Measurements from ENCODE around the gene SMIM7. TPM values are rescaled to one million over a fixed set of nuclear protein-coding genes. Genes with fewer than 3 reads are reported as not detected.

SMIM7 gene
- 30.8 TPM for total RNA-seq
- long read RNA-seq, transcript SMIM7-214 (4 exons, 1,075 nt), result minor isoform, 6 of 44 reads
- long read RNA-seq, transcript SMIM7-208 (5 exons, 2,776 nt), result major isoform, 25 of 44 reads
- long read RNA-seq, partial matches to known transcripts, result 1 of 44 reads
- long read RNA-seq, other reads (novel, unspliced or antisense), result 5 of 44 reads

DNA sequence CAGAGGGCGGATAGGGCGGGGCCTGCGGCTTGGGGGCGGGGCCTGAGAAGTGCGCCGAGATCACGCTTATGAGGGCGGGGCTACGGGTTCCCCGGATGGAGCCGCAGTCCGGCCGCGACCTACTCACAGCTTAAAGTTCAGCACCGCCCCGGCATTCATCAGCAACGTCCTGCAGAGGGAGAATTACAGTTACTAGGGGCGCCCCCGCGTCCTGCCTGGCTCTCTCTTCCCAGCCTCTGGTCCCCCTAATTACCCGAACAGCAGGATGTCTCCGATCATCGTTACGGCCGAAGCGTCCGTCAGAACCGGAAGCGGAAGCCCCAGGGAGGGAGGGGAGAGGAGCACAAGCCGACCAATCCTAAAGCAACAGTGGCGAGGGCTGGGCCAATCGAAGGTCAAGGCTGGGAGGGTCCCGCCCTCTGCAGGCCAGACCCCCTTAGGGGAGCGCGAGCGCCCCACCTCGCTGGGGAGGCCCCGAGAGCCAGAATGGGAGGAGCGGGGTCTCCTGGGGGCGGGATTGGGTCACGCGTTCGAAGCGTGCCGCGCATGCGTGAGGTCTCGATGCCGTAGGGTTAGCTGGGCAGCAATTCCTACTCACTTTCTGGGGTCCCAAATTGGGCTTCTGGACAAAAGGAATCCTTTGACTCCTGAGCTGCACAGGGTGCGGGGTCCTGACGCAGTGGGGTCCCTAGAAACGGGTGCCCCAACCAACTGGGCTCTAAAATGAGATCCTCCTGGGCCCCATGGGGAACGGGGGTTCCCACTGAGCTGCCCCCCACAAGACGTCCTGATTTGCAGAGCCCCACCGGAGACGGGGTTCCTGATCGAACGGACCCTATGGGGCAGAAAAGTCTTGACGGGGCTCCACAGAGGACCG is at the start of gene SMIM7:
SMIM7 (minus strand) TSS at position 313 of the 877 bp plus-strand sequence; CDS start at position 279, 34 bp downstream.
- H3K27ac ChIP-seq (replicated peaks), result peak within 1 kb of the TSS; percentile 98
- H3K36me3 ChIP-seq, result peaks cover 36% of the 10 kb centered on the region
- peak; percentile 98 for DNase-seq
- peaks cover 78% of the 10 kb centered on the region for H3K4me1 ChIP-seq
- no peaks in the 10 kb centered on the region for H3K27me3 ChIP-seq (ENCODE audit: low read depth)
- TF ChIP-seq, protein P1, sequence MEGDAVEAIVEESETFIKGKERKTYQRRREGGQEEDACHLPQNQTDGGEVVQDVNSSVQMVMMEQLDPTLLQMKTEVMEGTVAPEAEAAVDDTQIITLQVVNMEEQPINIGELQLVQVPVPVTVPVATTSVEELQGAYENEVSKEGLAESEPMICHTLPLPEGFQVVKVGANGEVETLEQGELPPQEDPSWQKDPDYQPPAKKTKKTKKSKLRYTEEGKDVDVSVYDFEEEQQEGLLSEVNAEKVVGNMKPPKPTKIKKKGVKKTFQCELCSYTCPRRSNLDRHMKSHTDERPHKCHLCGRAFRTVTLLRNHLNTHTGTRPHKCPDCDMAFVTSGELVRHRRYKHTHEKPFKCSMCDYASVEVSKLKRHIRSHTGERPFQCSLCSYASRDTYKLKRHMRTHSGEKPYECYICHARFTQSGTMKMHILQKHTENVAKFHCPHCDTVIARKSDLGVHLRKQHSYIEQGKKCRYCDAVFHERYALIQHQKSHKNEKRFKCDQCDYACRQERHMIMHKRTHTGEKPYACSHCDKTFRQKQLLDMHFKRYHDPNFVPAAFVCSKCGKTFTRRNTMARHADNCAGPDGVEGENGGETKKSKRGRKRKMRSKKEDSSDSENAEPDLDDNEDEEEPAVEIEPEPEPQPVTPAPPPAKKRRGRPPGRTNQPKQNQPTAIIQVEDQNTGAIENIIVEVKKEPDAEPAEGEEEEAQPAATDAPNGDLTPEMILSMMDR (IDR thresholded peaks at IDR 0.05; ENCODE audit: borderline replicate concordance), result no peak
- peak within 1 kb of the TSS; percentile 83 for H3K4me3 ChIP-seq
- H3K9me3 ChIP-seq (replicated peaks), result no peaks in the 10 kb centered on the region
- intact Hi-C loops (cut with micrococcal nuclease), result no loop called here

DNA sequence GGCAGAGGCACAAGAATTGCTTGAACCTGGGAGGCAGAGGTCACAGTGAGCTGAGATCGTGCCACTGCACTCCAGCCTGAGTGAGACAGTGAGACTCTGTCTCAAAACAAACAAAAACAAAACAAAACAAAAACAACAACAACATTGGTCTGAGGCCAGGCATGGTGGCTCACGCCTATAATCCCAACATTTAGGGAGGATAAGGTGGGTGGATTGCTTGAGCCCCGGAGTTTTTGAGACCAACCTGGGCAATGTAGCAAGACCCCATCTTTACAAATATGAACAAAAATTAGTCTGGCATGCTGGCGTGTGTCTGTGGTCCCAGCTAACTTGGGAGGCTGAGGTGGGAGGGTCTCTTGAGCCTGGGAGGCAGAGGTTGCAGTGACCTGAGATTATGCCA is 43.7 kb upstream of the SMIM7 start:
- peaks cover 35% of the 10 kb centered on the region for H3K4me1 ChIP-seq
- H3K36me3 ChIP-seq, result no peaks in the 10 kb centered on the region
- H3K27me3 ChIP-seq (ENCODE audit: low read depth), result no peaks in the 10 kb centered on the region
- no peak overlapping the region for H3K4me3 ChIP-seq
- TF ChIP-seq, protein P1 (IDR thresholded peaks at IDR 0.05; ENCODE audit: borderline replicate concordance), result no peak
- no peak overlapping the region for H3K27ac ChIP-seq (replicated peaks)
- intact Hi-C loops (cut with micrococcal nuclease), result no loop called here
- H3K9me3 ChIP-seq (replicated peaks), result no peaks in the 10 kb centered on the region
- DNase-seq, result no peak

DNA sequence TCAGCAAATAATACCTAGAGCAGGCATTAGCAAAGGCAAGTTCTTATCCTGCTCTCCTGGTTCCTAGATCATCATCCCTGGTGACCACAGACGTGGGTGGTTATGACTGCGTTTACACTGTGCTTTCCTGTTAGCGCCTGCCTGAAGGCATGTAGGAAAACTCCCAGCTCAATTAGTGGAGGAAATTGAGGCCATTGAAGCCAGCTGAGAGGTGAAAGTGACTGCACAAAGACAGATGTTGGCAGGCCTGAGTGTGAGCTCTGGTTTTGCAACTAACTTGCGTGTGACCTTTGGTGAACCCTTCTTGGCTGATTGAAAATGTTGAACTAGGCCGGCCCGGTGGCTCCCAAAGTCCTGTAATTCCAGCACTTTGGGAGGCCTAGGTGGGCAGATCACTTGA is 42.2 kb upstream of the SMIM7 start:
- peak; percentile 46 for DNase-seq
- H3K27ac ChIP-seq (replicated peaks), result peak overlapping the region; percentile 61
- intact Hi-C loops (cut with micrococcal nuclease), result no loop called here

DNA sequence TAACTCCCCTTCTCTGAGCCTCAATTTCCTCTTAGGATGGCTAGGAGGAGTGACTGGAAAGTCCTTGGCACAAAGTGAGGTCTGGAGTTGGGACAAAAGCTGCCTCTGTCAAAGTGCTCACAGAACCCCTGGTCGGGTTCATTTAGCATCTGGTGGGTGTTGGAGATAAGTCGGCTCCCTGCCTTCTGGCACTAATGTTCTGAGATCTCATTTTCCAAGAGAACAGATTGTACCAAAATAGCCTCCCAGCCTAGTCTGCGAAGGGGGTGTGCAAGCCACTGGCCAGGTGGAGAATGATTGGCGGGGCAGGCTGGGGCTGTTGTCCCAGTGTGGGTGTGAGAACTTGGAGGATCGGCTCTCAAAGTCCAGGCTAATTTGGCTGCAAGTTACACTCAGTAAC is 39.0 kb upstream of the SMIM7 start:
- peak overlapping the region; percentile 20 for H3K27ac ChIP-seq (replicated peaks)
- DNase-seq, result peak; percentile 60
- no peaks in the 10 kb centered on the region for H3K27me3 ChIP-seq (ENCODE audit: low read depth)

More for the DNA sequence above, 42.2 kb upstream of the SMIM7 start:
- H3K36me3 ChIP-seq, result no peaks in the 10 kb centered on the region
- no peak overlapping the region for H3K4me3 ChIP-seq
- TF ChIP-seq, protein P1 (IDR thresholded peaks at IDR 0.05; ENCODE audit: borderline replicate concordance), result no peak
- H3K27me3 ChIP-seq (ENCODE audit: low read depth), result no peaks in the 10 kb centered on the region
- H3K4me1 ChIP-seq, result peaks cover 42% of the 10 kb centered on the region
- no peaks in the 10 kb centered on the region for H3K9me3 ChIP-seq (replicated peaks)

DNA sequence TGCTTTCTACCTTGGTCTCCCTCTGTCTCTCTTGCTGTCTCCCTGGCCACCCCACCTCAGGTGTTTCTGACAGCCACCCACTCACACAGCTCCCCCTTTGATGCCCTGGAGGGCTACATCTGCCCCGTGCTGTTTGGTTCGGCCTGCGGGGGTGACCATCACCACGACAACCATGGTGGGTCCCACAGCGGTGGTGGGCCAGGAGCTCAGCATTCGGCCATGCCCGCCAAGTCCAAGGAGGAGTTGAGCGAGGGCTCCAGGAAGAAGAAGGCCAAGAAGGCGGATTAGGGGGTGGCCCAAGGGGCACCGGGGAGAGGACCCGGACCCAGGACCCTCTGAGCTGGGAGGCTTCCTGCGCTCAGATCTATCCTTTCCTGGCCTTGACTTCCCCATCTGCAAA is 28.1 kb upstream of the SMIM7 start:
- peaks cover 2% of the 10 kb centered on the region for H3K36me3 ChIP-seq
- H3K4me1 ChIP-seq, result peaks cover 6% of the 10 kb centered on the region
- H3K27ac ChIP-seq (replicated peaks), result no peak overlapping the region
- TF ChIP-seq, protein P1 (IDR thresholded peaks at IDR 0.05; ENCODE audit: borderline replicate concordance), result no peak
- H3K9me3 ChIP-seq (replicated peaks), result peaks cover 16% of the 10 kb centered on the region
- no peak overlapping the region for H3K4me3 ChIP-seq
- intact Hi-C loops (cut with micrococcal nuclease), result no loop called here
- H3K27me3 ChIP-seq (ENCODE audit: low read depth), result no peaks in the 10 kb centered on the region
- no peak for DNase-seq

More for the DNA sequence above, 39.0 kb upstream of the SMIM7 start:
- Histone ChIP-seq H3K36me3 (no peaks in the 10 kb centered on the region), H3K4me1 (peaks cover 32% of the 10 kb centered on the region), H3K9me3 (replicated peaks) (peaks cover 6% of the 10 kb centered on the region), H3K4me3 (no peak overlapping the region)
- TF ChIP-seq, protein P1 (IDR thresholded peaks at IDR 0.05; ENCODE audit: borderline replicate concordance), result no peak
- intact Hi-C loops (cut with micrococcal nuclease), result no loop called here
